Occipital lobe (tissue), 2 donors: ENCODE measurements around the gene ITGA4. TPM values are rescaled to one million over a fixed set of nuclear protein-coding genes. Genes with fewer than 3 reads are reported as not detected.

ENCODE experiments used
- DNase-seq: peaks from one replicate; lab custom pipeline; 2025; lab: John Stamatoyannopoulos, UW
- total RNA-seq: library from RNA; depleted of rRNA; stranded (reverse); fragments of >200 nt; gene quantifications from one replicate; pipeline ENCODE4 v1.2.3, GENCODE V29; 2014

ITGA4 gene
- total RNA-seq, 1 donor from 2014 or later, result 8.7 TPM

GRCh38 chr2:181574321-181574720 is 117.1 kb downstream of the ITGA4 start:
- DNase-seq, result no peak

- DNase-seq, result no peak
Measured at GRCh38 chr2:181575024-181575649, 118.0 kb downstream of the ITGA4 start.

GRCh38 chr2:181575650-181576025 is 118.5 kb downstream of the ITGA4 start:
- DNase-seq, result no peak

GRCh38 chr2:181576431-181576830 is 119.2 kb downstream of the ITGA4 start:
- no peak for DNase-seq

GRCh38 chr2:181578829-181579228 is 121.6 kb downstream of the ITGA4 start:
- no peak for DNase-seq

- no peak for DNase-seq
Measured at GRCh38 chr2:181581534-181581933, 124.3 kb downstream of the ITGA4 start.

- no peak for DNase-seq
Measured at GRCh38 chr2:181585732-181586131, 128.5 kb downstream of the ITGA4 start.

Other genes starting within 250 kb of the ITGA4 start
- gene CERKL, start 199.7 kb downstream of the ITGA4 start, total RNA-seq, result 1.1 TPM
- gene NEUROD1, start 223.1 kb downstream of the ITGA4 start, total RNA-seq, result 3.3 TPM